HepG2 (cell line): Measurements from ENCODE around the gene ALK. TPM values are rescaled to one million over a fixed set of nuclear protein-coding genes. Genes with fewer than 3 reads are reported as not detected.

Experiments used
- ATAC-seq: fragments of 200-7000 bp; cut with Tn5 transposase; 3 replicates; pipeline ENCODE4 v1.9.1; 2020; ENCODE audit warnings: mild to moderate bottlenecking, moderate library complexity
- BruUV-seq: library from RNA; stranded (reverse); fragments of 400-500 nt; replicated peaks from 2 replicates; lab custom pipeline; 2021; lab: Mats Ljungman, UMichigan
- CTCF ChIA-PET: fragments of 300-600 bp; formaldehyde crosslinking; extraction: SDS; loops from one replicate; lab custom pipeline; 2021; ENCODE audit warnings: low total read pairs, inconsistent platforms, low intra/inter-chr PET ratio; lab: Yijun Ruan, JAX
- POLR2A ChIA-PET: fragments of 350-600 bp; sonication (Branson Sonifier 250); formaldehyde crosslinking; loops from one replicate; lab custom pipeline; 2020; ENCODE audit warnings: antibody characterized with exemption, inconsistent platforms; lab: Yijun Ruan, JAX
- DNase-seq: peaks from one replicate; pipeline ENCODE4 v3.0.0-alpha.2; 2015; ENCODE audit warnings: low spot score
- FAIRE-seq: peaks from 3 replicates; lab custom pipeline; 2011; peaks lifted over from hg19 to GRCh38; lab: Jason Lieb, UNC
- H2AFZ ChIP-seq: one replicate; pipeline ENCODE4 v1.6.1; 2011; ENCODE audit warnings: low read length, inconsistent platforms
- H3K27ac ChIP-seq: fragments of 300-600 bp; 3 replicates; pipeline ENCODE4 v1.8.0; 2011; ENCODE audit warnings: mixed run types, mild to moderate bottlenecking, mixed read lengths, low read length, inconsistent platforms; ENCODE audit not compliant: insufficient read depth; ENCODE audit errors: extremely low read length
- H3K27me3 ChIP-seq, 2 experiments: fragments of 200-600 bp in 1 of 2; 2 replicates in 1 of 2; 3 replicates in 1 of 2; pipeline versions ENCODE4 v1.6.0 to v1.8.0; 2011; ENCODE audit warnings: low read length in 2 of 2, mild to moderate bottlenecking in 2 of 2, moderate library complexity in 2 of 2, inconsistent platforms in 1 of 2; ENCODE audit not compliant: insufficient read depth in 2 of 2, control insufficient read depth in 1 of 2
- H3K36me3 ChIP-seq, 2 experiments: fragments of 200-600 bp in 1 of 2; replicated peaks in 1 of 2; 2 replicates in 1 of 2; 3 replicates in 1 of 2; pipeline versions ENCODE4 v1.5.1 to v1.8.0; 2011; ENCODE audit warnings: low read length in 2 of 2, inconsistent platforms in 1 of 2; ENCODE audit not compliant: insufficient read depth in 2 of 2, control insufficient read depth in 1 of 2
- H3K4me1 ChIP-seq: 2 replicates; pipeline ENCODE4 v1.5.1; 2012; ENCODE audit warnings: low read length, inconsistent platforms; ENCODE audit not compliant: insufficient read depth
- H3K4me2 ChIP-seq: 2 replicates; pipeline ENCODE4 v1.6.0; 2011; ENCODE audit warnings: low read depth, low read length, inconsistent platforms
- H3K4me3 ChIP-seq, 3 experiments: fragments of 200-600 bp in 1 of 3; sonication (generic), shearing (Covaris generic) in 1 of 3; replicated peaks in 1 of 3; 2 replicates each; pipeline ENCODE4 v1.5.1; 2011 to 2016; ENCODE audit warnings: low read length in 3 of 3, inconsistent platforms in 2 of 3, low read depth in 2 of 3, mild to moderate bottlenecking in 2 of 3, control low read depth in 1 of 3, mixed read lengths in 1 of 3; ENCODE audit not compliant: insufficient read depth in 1 of 3
- H3K79me2 ChIP-seq: one replicate; pipeline ENCODE4 v1.6.1; 2011; ENCODE audit warnings: low read length, inconsistent platforms; ENCODE audit not compliant: insufficient read depth
- H3K9ac ChIP-seq: 2 replicates; pipeline ENCODE4 v1.6.0; 2011; ENCODE audit warnings: mild to moderate bottlenecking, low read depth, low read length, inconsistent platforms; ENCODE audit not compliant: insufficient read depth
- H3K9me3 ChIP-seq: 2 replicates; pipeline ENCODE4 v1.5.1; 2012; ENCODE audit warnings: mild to moderate bottlenecking, low read length
- H4K20me1 ChIP-seq: 2 replicates; pipeline ENCODE4 v1.6.0; 2011; ENCODE audit warnings: inconsistent platforms, mild to moderate bottlenecking, low read length, moderate library complexity; ENCODE audit not compliant: insufficient read depth
- CCAR2 ChIP-seq: fragments of 200-400 bp; formaldehyde crosslinking; optimal IDR thresholded peaks from 2 replicates; pipeline ENCODE3; 2018; ENCODE audit warnings: low read depth, mild to moderate bottlenecking, low read length, moderate library complexity
- HCFC1 ChIP-seq: fragments of 150-350 bp; IDR thresholded peaks from 2 replicates; pipeline ENCODE4 v1.6.1; 2014; ENCODE audit warnings: low read depth, low read length
- PHB2 ChIP-seq: fragments of 450-650 bp; IDR thresholded peaks from 2 replicates; pipeline ENCODE4 v1.6.1; 2018; ENCODE audit not compliant: partially characterized antibody
- POGZ ChIP-seq: sonication (generic); formaldehyde crosslinking; IDR thresholded peaks from 2 replicates; pipeline ENCODE4 v1.4.0; 2020; ENCODE audit warnings: mild to moderate bottlenecking, missing genetic modification reagents
- POLR2G ChIP-seq: fragments of 200-400 bp; formaldehyde crosslinking; IDR thresholded peaks from 2 replicates; pipeline ENCODE4 v1.6.1; 2018; ENCODE audit warnings: mild to moderate bottlenecking, low read depth, low read length, moderate library complexity
- ZNF468 ChIP-seq: sonication (generic); formaldehyde crosslinking; IDR thresholded peaks from 2 replicates; pipeline ENCODE4 v1.8.0; 2022; ENCODE audit warnings: mild to moderate bottlenecking, moderate library complexity, missing genetic modification reagents
- ZNF839 ChIP-seq: sonication (generic); formaldehyde crosslinking; IDR thresholded peaks from 2 replicates; pipeline ENCODE4 v1.4.0; 2020; ENCODE audit warnings: missing genetic modification reagents, mild to moderate bottlenecking, borderline replicate concordance
- WGBS: methylation state at CpG from one replicate; pipeline ENCODE4 v1.1.6; 2017; ENCODE audit warnings: low lambda C conversion rate; 5-methylcytosine and 5-hydroxymethylcytosine counted together
- in situ Hi-C: cut with HindIII; loops from 2 replicates; pipeline ENCODE4 v1.10.0; 2017; ENCODE audit warnings: low pct_unique_long_range_greater_than_20kb; ENCODE audit not compliant: extremely low pct_ligation_motif_present
- intact Hi-C: fragments of 100-400 bp; cut with micrococcal nuclease; formaldehyde crosslinking; loops from one replicate; pipeline ENCODE4 v1.10.0; 2022; ENCODE audit not compliant: unreplicated experiment
- polyA plus RNA-seq, 8 experiments: library from polyadenylated mRNA; depleted of rRNA in 3 of 8; stranded (reverse) in 7 of 8; unstranded in 1 of 8; fragments of >200 nt; fragmentation: Illumina TruSeq in 4 of 8; extraction: Trizol in 4 of 8; gene quantifications; 2 replicates each; pipeline versions ENCODE4 v1.2.1 to v1.2.3, GENCODE V29; 2011 to 2016; ENCODE audit warnings: low read depth in 4 of 8, missing spikeins in 1 of 8, mixed read lengths in 1 of 8; ENCODE audit not compliant: insufficient read depth in 1 of 8
- total RNA-seq, 5 experiments: library from RNA; depleted of rRNA; stranded (reverse); fragments of >200 nt; fragmentation: Illumina TruSeq; extraction: Trizol; gene quantifications; 2 replicates each; pipeline ENCODE4 v1.2.3, GENCODE V29; 2016; ENCODE audit warnings: low read depth in 1 of 5
- TF ChIP-seq, protein P1 (sequence below): IDR thresholded peaks from 2 replicates; pipeline ENCODE4 v1.6.1; 2016; ENCODE audit warnings: control low read depth
- TF ChIP-seq, protein P2 (sequence below): sonication (generic); formaldehyde crosslinking; IDR thresholded peaks from 2 replicates; pipeline ENCODE4 v1.9.0; 2021; ENCODE audit warnings: missing genetic modification reagents, mild to moderate bottlenecking, borderline replicate concordance
- TF ChIP-seq, protein P3 (sequence below): sonication (generic); formaldehyde crosslinking; IDR thresholded peaks from 2 replicates; pipeline ENCODE4 v1.5.0; 2020; ENCODE audit warnings: mild to moderate bottlenecking, low read depth, missing genetic modification reagents, borderline replicate concordance

ALK gene
- total and polyA plus RNA-seq, 2 of the 13 experiments (the other 11 are each of a cell fraction or from before 2014, with no cell fraction given) = not detected

DNA sequence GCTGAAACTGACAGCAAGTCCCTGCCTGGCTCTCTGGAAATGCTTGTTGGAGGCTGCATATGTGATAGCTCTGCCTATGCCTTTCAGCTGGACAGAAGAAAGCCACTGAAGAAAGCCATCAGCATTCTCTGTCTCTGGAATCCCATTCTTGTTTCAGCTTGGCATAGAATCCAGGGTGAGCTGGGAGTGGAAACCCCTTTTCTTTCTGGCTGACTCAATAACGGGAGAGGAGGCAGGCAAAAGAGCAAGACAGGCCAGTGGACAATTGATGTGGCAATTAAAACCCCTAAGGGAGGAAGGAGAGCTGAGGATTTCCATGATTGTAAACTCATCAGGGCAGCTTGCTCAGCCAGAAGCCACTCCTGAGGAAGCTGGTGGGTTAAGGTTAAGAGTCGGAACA is 598.1 kb downstream of the ALK start:
- no peak for DNase-seq
- Histone ChIP-seq H3K4me2 (no peak overlapping the region), H3K4me1 (no peaks in the 10 kb centered on the region), H3K4me3 (no peak overlapping the region), H3K9me3 (no peaks in the 10 kb centered on the region), H3K27me3 (peaks cover 0 to 11% of the 10 kb centered on the region in 2 experiments; a peak in 4 of 5 replicates), H3K27ac (no peak overlapping the region), H2AFZ (no peak overlapping the region), H3K36me3 (no peaks in the 10 kb centered on the region), H4K20me1 (no peaks in the 10 kb centered on the region), H3K9ac (no peak overlapping the region), H3K79me2 (no peaks in the 10 kb centered on the region)
- TF ChIP-seq, protein P1, sequence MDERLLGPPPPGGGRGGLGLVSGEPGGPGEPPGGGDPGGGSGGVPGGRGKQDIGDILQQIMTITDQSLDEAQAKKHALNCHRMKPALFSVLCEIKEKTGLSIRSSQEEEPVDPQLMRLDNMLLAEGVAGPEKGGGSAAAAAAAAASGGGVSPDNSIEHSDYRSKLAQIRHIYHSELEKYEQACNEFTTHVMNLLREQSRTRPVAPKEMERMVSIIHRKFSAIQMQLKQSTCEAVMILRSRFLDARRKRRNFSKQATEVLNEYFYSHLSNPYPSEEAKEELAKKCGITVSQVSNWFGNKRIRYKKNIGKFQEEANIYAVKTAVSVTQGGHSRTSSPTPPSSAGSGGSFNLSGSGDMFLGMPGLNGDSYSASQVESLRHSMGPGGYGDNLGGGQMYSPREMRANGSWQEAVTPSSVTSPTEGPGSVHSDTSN (CRISPR knock-in tag) = no peak
- TF ChIP-seq POGZ (CRISPR knock-in tag) = no peak
- TF ChIP-seq ZNF468 (CRISPR knock-in tag) = no peak
- TF ChIP-seq, protein P2, sequence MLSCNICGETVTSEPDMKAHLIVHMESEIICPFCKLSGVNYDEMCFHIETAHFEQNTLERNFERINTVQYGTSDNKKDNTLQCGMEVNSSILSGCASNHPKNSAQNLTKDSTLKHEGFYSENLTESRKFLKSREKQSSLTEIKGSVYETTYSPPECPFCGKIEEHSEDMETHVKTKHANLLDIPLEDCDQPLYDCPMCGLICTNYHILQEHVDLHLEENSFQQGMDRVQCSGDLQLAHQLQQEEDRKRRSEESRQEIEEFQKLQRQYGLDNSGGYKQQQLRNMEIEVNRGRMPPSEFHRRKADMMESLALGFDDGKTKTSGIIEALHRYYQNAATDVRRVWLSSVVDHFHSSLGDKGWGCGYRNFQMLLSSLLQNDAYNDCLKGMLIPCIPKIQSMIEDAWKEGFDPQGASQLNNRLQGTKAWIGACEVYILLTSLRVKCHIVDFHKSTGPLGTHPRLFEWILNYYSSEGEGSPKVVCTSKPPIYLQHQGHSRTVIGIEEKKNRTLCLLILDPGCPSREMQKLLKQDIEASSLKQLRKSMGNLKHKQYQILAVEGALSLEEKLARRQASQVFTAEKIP (CRISPR knock-in tag) = no peak
- TF ChIP-seq PHB2 = no peak
- no peak for TF ChIP-seq HCFC1
- TF ChIP-seq POLR2G = no peak
- no peak for TF ChIP-seq ZNF839 (CRISPR knock-in tag)
- no peak for TF ChIP-seq CCAR2
- TF ChIP-seq, protein P3, sequence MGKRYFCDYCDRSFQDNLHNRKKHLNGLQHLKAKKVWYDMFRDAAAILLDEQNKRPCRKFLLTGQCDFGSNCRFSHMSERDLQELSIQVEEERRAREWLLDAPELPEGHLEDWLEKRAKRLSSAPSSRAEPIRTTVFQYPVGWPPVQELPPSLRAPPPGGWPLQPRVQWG = no peak
- ChIA-PET POLR2A (no interaction called here), CTCF (no interaction called here)
- ATAC-seq = no peak
- no peak for FAIRE-seq
- in situ Hi-C loops (no loop called here), intact Hi-C loops (no loop called here)
- BruUV-seq = no TSS peak
- WGBS = 0% methylated on average over 2 of the region's 2 CpGs
